Parathyroid adenoma (tissue), 2 donors: ENCODE measurements around the gene LRBA.
"Not testable (repeated sequence)": the region's sequence is repeated elsewhere in the genome, so short reads cannot be mapped to it uniquely, and the experiment has no call there.

Experiments used
- H2AFZ ChIP-seq: fragments of 300-600 bp; sonication (generic); one replicate; pipeline ENCODE4 v1.7.0; 2017; ENCODE audit warnings: antibody characterized with exemption, mild to moderate bottlenecking
- H3K27ac ChIP-seq: fragments of 300-600 bp; sonication (generic); one replicate; pipeline ENCODE4 v1.7.0; 2017
- H3K27me3 ChIP-seq: fragments of 300-600 bp; sonication (generic); one replicate; pipeline ENCODE4 v1.7.0; 2017; ENCODE audit warnings: low read length; ENCODE audit not compliant: control insufficient read depth, insufficient read depth
- H3K36me3 ChIP-seq: fragments of 300-600 bp; sonication (generic); one replicate; pipeline ENCODE4 v1.7.0; 2017; ENCODE audit warnings: low read length; ENCODE audit not compliant: control insufficient read depth, insufficient read depth
- H3K4me1 ChIP-seq: fragments of 300-600 bp; sonication (generic); one replicate; pipeline ENCODE4 v1.7.0; 2017; ENCODE audit warnings: control low read depth
- H3K4me2 ChIP-seq: fragments of 300-600 bp; sonication (generic); one replicate; pipeline ENCODE4 v1.7.0; 2017; ENCODE audit warnings: low read length
- H3K4me3 ChIP-seq: fragments of 300-600 bp; sonication (generic); one replicate; pipeline ENCODE4 v1.7.0; 2017; ENCODE audit warnings: low read depth, low read length
- H3K79me2 ChIP-seq: fragments of 300-600 bp; sonication (generic); one replicate; pipeline ENCODE4 v1.7.0; 2017; ENCODE audit warnings: control low read depth
- H3K9ac ChIP-seq: fragments of 300-600 bp; sonication (generic); one replicate; pipeline ENCODE4 v1.7.0; 2017; ENCODE audit warnings: mild to moderate bottlenecking
- H3K9me3 ChIP-seq: fragments of 300-600 bp; sonication (generic); one replicate; pipeline ENCODE4 v1.7.0; 2017; ENCODE audit warnings: low read length; ENCODE audit not compliant: control insufficient read depth
- TF ChIP-seq, protein P1 (sequence below): fragments of 300-600 bp; sonication (generic); IDR thresholded peaks from one replicate; pipeline ENCODE4 v1.7.0; 2017; ENCODE audit warnings: antibody characterized with exemption, mild to moderate bottlenecking
- donor health status: primary hyperparathyroidism.

Gene LRBA

DNA sequence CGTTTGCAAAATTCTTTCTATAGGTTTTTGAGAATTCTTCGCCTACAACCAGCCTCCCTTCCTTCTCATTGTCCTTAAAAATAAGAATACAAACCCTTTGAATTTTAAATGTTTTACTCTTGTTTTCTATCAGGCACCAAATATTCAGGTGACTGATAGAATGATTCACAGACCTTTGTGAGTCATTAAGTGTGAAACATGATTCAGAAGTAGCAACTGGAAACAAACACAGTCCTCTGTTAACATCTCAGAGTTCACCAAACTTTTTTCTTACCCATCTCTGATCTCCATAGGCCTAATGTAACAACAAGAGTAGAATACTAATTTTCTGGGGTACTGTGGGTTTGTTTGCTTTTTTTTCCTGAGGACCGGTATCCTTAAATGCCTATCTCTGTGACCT is 496.5 kb downstream of the LRBA start:
- H3K4me1 ChIP-seq, result no peaks in the 10 kb centered on the region
- H3K79me2 ChIP-seq, result no peaks in the 10 kb centered on the region
- H3K4me2 ChIP-seq, result no peak overlapping the region
- TF ChIP-seq, protein P1, sequence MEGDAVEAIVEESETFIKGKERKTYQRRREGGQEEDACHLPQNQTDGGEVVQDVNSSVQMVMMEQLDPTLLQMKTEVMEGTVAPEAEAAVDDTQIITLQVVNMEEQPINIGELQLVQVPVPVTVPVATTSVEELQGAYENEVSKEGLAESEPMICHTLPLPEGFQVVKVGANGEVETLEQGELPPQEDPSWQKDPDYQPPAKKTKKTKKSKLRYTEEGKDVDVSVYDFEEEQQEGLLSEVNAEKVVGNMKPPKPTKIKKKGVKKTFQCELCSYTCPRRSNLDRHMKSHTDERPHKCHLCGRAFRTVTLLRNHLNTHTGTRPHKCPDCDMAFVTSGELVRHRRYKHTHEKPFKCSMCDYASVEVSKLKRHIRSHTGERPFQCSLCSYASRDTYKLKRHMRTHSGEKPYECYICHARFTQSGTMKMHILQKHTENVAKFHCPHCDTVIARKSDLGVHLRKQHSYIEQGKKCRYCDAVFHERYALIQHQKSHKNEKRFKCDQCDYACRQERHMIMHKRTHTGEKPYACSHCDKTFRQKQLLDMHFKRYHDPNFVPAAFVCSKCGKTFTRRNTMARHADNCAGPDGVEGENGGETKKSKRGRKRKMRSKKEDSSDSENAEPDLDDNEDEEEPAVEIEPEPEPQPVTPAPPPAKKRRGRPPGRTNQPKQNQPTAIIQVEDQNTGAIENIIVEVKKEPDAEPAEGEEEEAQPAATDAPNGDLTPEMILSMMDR, result no peak
- H2AFZ ChIP-seq, result no peak overlapping the region
- no peak overlapping the region for H3K27ac ChIP-seq
- H3K9me3 ChIP-seq, result no peaks in the 10 kb centered on the region
- no peak overlapping the region for H3K4me3 ChIP-seq
- H3K27me3 ChIP-seq, result no peaks in the 10 kb centered on the region
- H3K9ac ChIP-seq, result no peak overlapping the region
- H3K36me3 ChIP-seq, result no peaks in the 10 kb centered on the region

DNA sequence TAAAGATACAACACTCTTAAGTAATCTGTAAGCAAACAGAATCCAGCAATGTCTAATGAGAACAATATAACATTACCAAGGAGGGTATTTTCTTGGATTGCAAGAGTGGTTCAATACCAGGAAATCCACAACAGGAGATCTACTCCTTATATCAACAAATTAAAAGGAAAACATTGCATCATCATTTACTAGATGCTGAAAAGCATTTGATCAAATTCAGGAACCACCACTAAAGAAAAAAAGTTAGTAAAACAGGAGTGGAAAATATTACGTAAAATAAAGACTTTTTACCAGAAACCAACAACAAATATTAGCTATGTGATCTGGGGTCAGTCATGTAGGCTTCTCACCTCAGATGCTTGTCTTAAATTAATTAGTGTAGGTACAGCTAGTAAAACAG is 499.9 kb downstream of the LRBA start:
- H3K27me3 ChIP-seq, result no peaks in the 10 kb centered on the region
- no peaks in the 10 kb centered on the region for H3K9me3 ChIP-seq
- no peak overlapping the region for H3K9ac ChIP-seq
- H3K27ac ChIP-seq, result no peak overlapping the region
- no peak overlapping the region for H3K4me2 ChIP-seq
- no peak overlapping the region for H3K4me3 ChIP-seq
- no peaks in the 10 kb centered on the region for H3K79me2 ChIP-seq
- H3K36me3 ChIP-seq, result no peaks in the 10 kb centered on the region
- H3K4me1 ChIP-seq, result no peaks in the 10 kb centered on the region
- TF ChIP-seq, protein P1, result no peak
- H2AFZ ChIP-seq, result no peak overlapping the region

DNA sequence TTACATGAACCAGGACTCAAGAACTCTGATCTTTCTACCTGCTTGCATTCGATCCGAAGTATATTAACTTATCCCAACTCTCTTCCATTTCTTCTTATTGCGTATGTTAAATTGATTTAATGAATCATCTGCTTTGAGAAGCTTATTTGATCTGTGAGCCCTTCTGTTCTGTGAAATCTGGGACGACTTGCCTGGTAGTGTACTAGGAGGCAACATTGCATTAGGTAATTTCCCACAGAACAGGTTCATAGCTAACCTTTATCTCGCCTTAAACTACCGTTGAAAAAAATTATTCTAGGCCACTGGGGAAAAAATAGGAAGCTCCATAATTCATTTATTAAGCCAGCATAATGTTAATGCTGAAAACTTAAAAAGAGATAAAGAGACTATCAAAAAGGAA is 500.4 kb downstream of the LRBA start:
- H3K36me3 ChIP-seq, result no peaks in the 10 kb centered on the region
- H3K9ac ChIP-seq, result no peak overlapping the region
- no peaks in the 10 kb centered on the region for H3K79me2 ChIP-seq
- H2AFZ ChIP-seq, result no peak overlapping the region
- H3K4me3 ChIP-seq, result no peak overlapping the region
- H3K27ac ChIP-seq, result no peak overlapping the region
- H3K9me3 ChIP-seq, result no peaks in the 10 kb centered on the region
- no peaks in the 10 kb centered on the region for H3K4me1 ChIP-seq
- H3K4me2 ChIP-seq, result no peak overlapping the region
- H3K27me3 ChIP-seq, result no peaks in the 10 kb centered on the region
- TF ChIP-seq, protein P1, result no peak

DNA sequence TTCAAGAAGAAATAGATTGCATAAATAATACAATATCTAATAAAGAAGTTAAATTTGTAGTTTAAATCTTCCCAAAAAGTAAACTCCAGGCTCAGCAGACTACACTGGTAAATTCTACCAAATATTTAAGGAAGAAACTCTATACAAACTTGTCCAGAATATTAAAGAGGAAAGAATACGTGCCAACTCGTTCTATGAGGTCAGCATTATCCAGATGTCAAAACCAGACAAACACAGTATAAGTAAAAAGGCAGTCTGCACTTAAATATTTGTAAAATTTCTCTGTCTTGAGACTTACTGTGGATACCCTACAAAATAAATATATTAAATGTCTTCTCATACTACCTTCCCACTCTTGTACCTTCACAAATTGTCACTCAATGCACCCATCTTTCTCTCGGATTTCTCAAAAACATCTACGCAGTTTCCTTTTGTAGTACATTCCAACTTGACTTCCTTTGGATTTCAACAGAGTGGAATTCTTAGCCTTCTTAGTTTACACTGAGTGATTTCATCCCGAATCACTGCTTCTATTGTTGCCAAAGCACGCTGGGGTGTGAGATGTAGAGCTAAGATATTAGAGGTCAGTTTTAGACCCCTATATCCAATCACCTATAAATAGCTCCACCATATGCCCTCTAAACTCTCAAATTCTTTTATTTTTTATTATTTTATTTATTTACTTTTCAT is 504.8 kb downstream of the LRBA start:
- Histone ChIP-seq H3K9me3 (no peaks in the 10 kb centered on the region), H3K9ac (no peak overlapping the region), H3K4me1 (no peaks in the 10 kb centered on the region), H3K4me2 (no peak overlapping the region), H3K4me3 (no peak overlapping the region), H3K27me3 (no peaks in the 10 kb centered on the region), H2AFZ (no peak overlapping the region), H3K79me2 (no peaks in the 10 kb centered on the region), H3K36me3 (no peaks in the 10 kb centered on the region), H3K27ac (no peak overlapping the region)
- TF ChIP-seq, protein P1, result no peak

DNA sequence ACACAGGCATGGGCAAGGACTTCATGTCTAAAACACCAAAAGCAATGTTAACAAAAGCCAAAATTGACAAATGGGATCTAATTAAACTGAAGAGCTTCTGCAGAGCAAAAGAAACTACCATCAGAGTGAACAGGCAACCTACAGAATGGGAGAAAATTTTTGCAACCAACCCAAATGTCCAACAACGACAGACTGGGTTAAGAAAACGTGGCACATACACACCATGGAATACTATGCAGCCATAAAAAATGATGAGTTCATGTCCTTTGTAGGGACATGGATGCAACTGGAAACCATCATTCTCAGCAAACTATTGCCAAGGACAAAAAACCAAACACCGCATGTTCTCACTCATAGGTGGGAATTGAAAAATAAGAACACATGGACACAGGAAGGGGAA is 507.4 kb downstream of the LRBA start:
- H3K4me3 ChIP-seq, H3K79me2 ChIP-seq, H3K4me2 ChIP-seq, H3K9me3 ChIP-seq, H2AFZ ChIP-seq, H3K4me1 ChIP-seq, H3K9ac ChIP-seq, H3K27ac ChIP-seq, H3K36me3 ChIP-seq, H3K27me3 ChIP-seq: not testable (repeated sequence)
